HCT116 (cell line): Measurements from ENCODE around the gene UNK. TPM values are rescaled to one million over a fixed set of nuclear protein-coding genes. Genes with fewer than 3 reads are reported as not detected.

ENCODE experiments used
- ATAC-seq: fragments of 200-7000 bp; cut with Tn5 transposase; 2 replicates; pipeline ENCODE4 v1.9.1; 2020; ENCODE audit warnings: mild to moderate bottlenecking, moderate library complexity
- BruUV-seq: library from RNA; stranded (reverse); fragments of 400-500 nt; replicated peaks from 2 replicates; lab custom pipeline; 2021; lab: Mats Ljungman, UMichigan
- CTCF ChIA-PET: fragments of 300-600 bp; sonication (Branson Sonifier 250); formaldehyde crosslinking; loops from one replicate; lab custom pipeline; 2021; ENCODE audit warnings: antibody characterized with exemption; lab: Charles Lee
- POLR2A ChIA-PET: fragments of 300-600, 350-600 bp; sonication (Branson Sonifier 250); formaldehyde crosslinking; loops from one replicate; lab custom pipeline; 2021; ENCODE audit warnings: antibody characterized with exemption; lab: Charles Lee
- RAD21 ChIA-PET, 2 experiments: fragments of 300-600 bp; sonication (Branson Sonifier 250); formaldehyde crosslinking; loops; one replicate each; lab custom pipeline; 2023; ENCODE audit warnings: low total read pairs in 2 of 2; ENCODE audit not compliant: uncharacterized antibody in 2 of 2, unreplicated experiment in 2 of 2, low non-redundant PET in 1 of 2; lab: Charles Lee
- DNase-seq: peaks from one replicate; pipeline ENCODE4 v3.0.0-alpha.2; 2010; ENCODE audit warnings: low read depth, low spot score
- H2AFZ ChIP-seq: fragments of 200-600 bp; shearing (Covaris generic), sonication (generic); 2 replicates; pipeline ENCODE4 v1.6.1; 2017; ENCODE audit warnings: low read depth, mixed run types, mixed read lengths, antibody characterized with exemption, low read length; ENCODE audit not compliant: poor library complexity, severe bottlenecking
- H3K27ac ChIP-seq: 2 replicates; pipeline ENCODE4 v1.5.1; 2012; ENCODE audit warnings: low read depth, low read length
- H3K27me3 ChIP-seq: fragments of 200-600 bp; sonication (generic); 2 replicates; pipeline ENCODE4 v1.6.1; 2016; ENCODE audit warnings: mixed run types, low read length, mixed read lengths; ENCODE audit not compliant: insufficient read depth
- H3K36me3 ChIP-seq, 2 experiments: fragments of 200-500 bp in 1 of 2; fragments of 200-600 bp in 1 of 2; sonication (Bioruptor generic) in 1 of 2; sonication (generic) in 1 of 2; 2 replicates each; pipeline versions ENCODE4 v1.5.1 to v1.6.1; 2014 to 2016; ENCODE audit warnings: low read length in 2 of 2, inconsistent platforms in 1 of 2, mixed read lengths in 1 of 2, mixed run types in 1 of 2; ENCODE audit not compliant: insufficient read depth in 2 of 2, control insufficient read depth in 1 of 2
- H3K4me1 ChIP-seq, 2 experiments: fragments of 200-600 bp in 1 of 2; sonication (generic) in 1 of 2; 2 replicates each; pipeline versions ENCODE4 v1.5.1 to v1.6.1; 2012 to 2017; ENCODE audit warnings: low read length in 2 of 2, inconsistent platforms in 1 of 2, mild to moderate bottlenecking in 1 of 2, mixed read lengths in 1 of 2, mixed run types in 1 of 2, moderate library complexity in 1 of 2; ENCODE audit not compliant: insufficient read depth in 2 of 2, control insufficient read depth in 1 of 2
- H3K4me2 ChIP-seq: fragments of 200-600 bp; sonication (generic); 2 replicates; pipeline ENCODE4 v1.6.1; 2017; ENCODE audit warnings: mixed run types, low read length, mixed read lengths
- H3K4me3 ChIP-seq, 2 experiments: fragments of 200-600 bp in 1 of 2; sonication (generic) in 1 of 2; replicated peaks in 1 of 2; 2 replicates each; pipeline ENCODE4 v1.5.1; 2011 to 2016; ENCODE audit warnings: low read length in 2 of 2, control low read depth in 1 of 2, low read depth in 1 of 2, mild to moderate bottlenecking in 1 of 2, mixed read lengths in 1 of 2, mixed run types in 1 of 2
- H3K79me2 ChIP-seq: fragments of 200-600 bp; sonication (generic); 2 replicates; pipeline ENCODE4 v1.6.1; 2017; ENCODE audit warnings: mild to moderate bottlenecking, mixed run types, low read length, moderate library complexity, mixed read lengths; ENCODE audit not compliant: insufficient read depth
- H3K9ac ChIP-seq: fragments of 200-600 bp; sonication (generic); 2 replicates; pipeline ENCODE4 v1.6.1; 2016; ENCODE audit warnings: low read length, mixed read lengths
- H3K9me2 ChIP-seq: fragments of 200-600 bp; sonication (generic), shearing (Covaris generic); 2 replicates; pipeline ENCODE4 v1.6.1; 2017; ENCODE audit warnings: mixed run types, mild to moderate bottlenecking, moderate library complexity; ENCODE audit not compliant: insufficient read depth
- H3K9me3 ChIP-seq, 2 experiments: fragments of 200-500 bp in 1 of 2; fragments of 200-600 bp in 1 of 2; sonication (Bioruptor generic) in 1 of 2; sonication (generic) in 1 of 2; 2 replicates each; pipeline ENCODE4 v1.6.1; 2014 to 2017; ENCODE audit warnings: low read length in 2 of 2, mixed read lengths in 2 of 2, inconsistent platforms in 1 of 2, low read depth in 1 of 2, mild to moderate bottlenecking in 1 of 2, mixed run types in 1 of 2, moderate library complexity in 1 of 2; ENCODE audit not compliant: control insufficient read depth in 1 of 2, insufficient read depth in 1 of 2
- H4K20me1 ChIP-seq: fragments of 200-600 bp; sonication (generic), shearing (Covaris generic); 2 replicates; pipeline ENCODE4 v1.6.1; 2017; ENCODE audit warnings: mixed run types, mild to moderate bottlenecking, moderate library complexity; ENCODE audit not compliant: insufficient read depth
- CBX3 ChIP-seq: IDR thresholded peaks from 2 replicates; pipeline ENCODE4 v1.6.1; 2012; ENCODE audit warnings: low read depth
- CTCF ChIP-seq, 3 experiments: fragments of 200-600 bp in 1 of 3; sonication (generic) in 1 of 3; IDR thresholded peaks in 2 of 3; conservative IDR thresholded peaks in 1 of 3; 2 replicates each; pipeline ENCODE4 v1.5.1; 2012 to 2017; ENCODE audit warnings: low read depth in 2 of 3, low read length in 2 of 3, antibody characterized with exemption in 1 of 3, borderline replicate concordance in 1 of 3, control low read depth in 1 of 3, mild to moderate bottlenecking in 1 of 3, mixed read lengths in 1 of 3, mixed run types in 1 of 3, moderate library complexity in 1 of 3; ENCODE audit not compliant: insufficient read depth in 1 of 3
- EGR1 ChIP-seq: IDR thresholded peaks from 2 replicates; pipeline ENCODE4 v1.6.1; 2012; ENCODE audit warnings: low read depth
- EZH2 ChIP-seq: fragments of 200-600 bp; sonication (generic); IDR thresholded peaks from 2 replicates; pipeline ENCODE4 v1.6.1; 2017; ENCODE audit warnings: antibody characterized with exemption, mixed run types
- POLR2A ChIP-seq: IDR thresholded peaks from 2 replicates; pipeline ENCODE4 v1.7.0; 2011; ENCODE audit warnings: borderline replicate concordance; ENCODE audit not compliant: insufficient read depth, insufficient read length; ENCODE audit errors: extremely low read depth
- SIN3A ChIP-seq: IDR thresholded peaks from 2 replicates; pipeline ENCODE4 v1.6.1; 2012; ENCODE audit warnings: low read depth
- YY1 ChIP-seq: IDR thresholded peaks from 2 replicates; pipeline ENCODE4 v1.6.1; 2011; ENCODE audit warnings: low read length, low read depth, moderate library complexity, mild to moderate bottlenecking; ENCODE audit not compliant: insufficient replicate concordance; ENCODE audit errors: extremely low read depth
- ZBTB33 ChIP-seq: IDR thresholded peaks from 2 replicates; pipeline ENCODE4 v1.6.1; 2011; ENCODE audit warnings: mild to moderate bottlenecking, low read length, moderate library complexity; ENCODE audit not compliant: insufficient replicate concordance; ENCODE audit errors: extremely low read depth
- intact Hi-C: fragments of 100-400 bp; cut with micrococcal nuclease; formaldehyde crosslinking; loops from 2 replicates; pipeline ENCODE4 v1.10.0; 2022
- total RNA-seq: library from RNA; stranded (reverse); gene quantifications from one replicate; pipeline ENCODE4 v1.2.1, GENCODE V29; 2021; ENCODE audit not compliant: unreplicated experiment

The UNK gene
- total RNA-seq, 1 experiment from 2014 or later, result 40.6 TPM

GRCh38 chr17:75803883-75804282 lies 19.3 kb downstream of the UNK start (continued):
- TF ChIP-seq ZBTB33, result no peak
- no peak for TF ChIP-seq EGR1
- TF ChIP-seq, all 23 proteins: peak for 0

- ChIA-PET CTCF (no interaction called here), POLR2A (interaction anchor here (0.7 to 1.2 kb wide), 3 partner anchors 27 to 66 kb away, joined by 4 to 6 read pairs (median 4); a partner anchor contains a TSS), RAD21 (no interaction called here)
- Histone ChIP-seq H4K20me1 (no peaks in the 10 kb centered on the region), H3K4me2 (no peak overlapping the region), H3K27ac (no peak overlapping the region), H3K9me3 (no peaks in the 10 kb centered on the region), H3K79me2 (peaks cover 7% of the 10 kb centered on the region), H2AFZ (no peak overlapping the region), H3K4me3 (no peak overlapping the region), H3K9me2 (no peaks in the 10 kb centered on the region), H3K27me3 (no peaks in the 10 kb centered on the region), H3K4me1 (no peaks in the 10 kb centered on the region), H3K36me3 (peaks cover 2 to 4% of the 10 kb centered on the region in 2 experiments; a peak in 2 of 4 replicates), H3K9ac (no peak overlapping the region)
- DNase-seq (no peak), ATAC-seq (no peak)
- TF ChIP-seq CBX3 (no peak), CTCF (IDR thresholded peaks at IDR 0.05 in 2 of 3, conservative IDR thresholded peaks at IDR 0.05 in 1 of 3; ENCODE audit: borderline replicate concordance in 1 of 3, insufficient read depth in 1 of 3, low read depth in 2 of 3, low read length in 2 of 3) (no peak), YY1 (no peak), ZBTB33 (no peak), SIN3A (no peak), POLR2A (no peak), EZH2 (no peak)
- BruUV-seq, result no TSS peak
- intact Hi-C loops, result no loop called here
These were observed 22.4 kb downstream of the UNK start for GRCh38 chr17:75806822-75807500.
